Endodermal cell (in vitro differentiated cells): ENCODE measurements around the gene RTRAF. TPM values are rescaled to one million over a fixed set of nuclear protein-coding genes. Genes with fewer than 3 reads are reported as not detected.

Experiments
- DNase-seq: peaks from one replicate; pipeline ENCODE4 v3.0.0-alpha.2; 2017
- H3K27ac ChIP-seq: 2 replicates; pipeline ENCODE4 v1.5.1; 2013; ENCODE audit warnings: mild to moderate bottlenecking, low read depth, low read length, moderate library complexity
- H3K27me3 ChIP-seq: 2 replicates; pipeline ENCODE4 v1.6.1; 2013; ENCODE audit warnings: mild to moderate bottlenecking, low read length, moderate library complexity; ENCODE audit not compliant: insufficient read depth, control insufficient read depth, poor library complexity, severe bottlenecking
- H3K36me3 ChIP-seq: 2 replicates; pipeline ENCODE4 v1.7.0; 2013; ENCODE audit warnings: mild to moderate bottlenecking, low read length, moderate library complexity; ENCODE audit not compliant: control insufficient read depth, insufficient read depth
- H3K4me1 ChIP-seq: one replicate; pipeline ENCODE4 v1.7.0; 2013; ENCODE audit warnings: low read length; ENCODE audit not compliant: control insufficient read depth, insufficient read depth
- H3K4me3 ChIP-seq: 2 replicates; pipeline ENCODE4 v1.5.1; 2013; ENCODE audit warnings: mild to moderate bottlenecking, low read length, moderate library complexity
- H3K9ac ChIP-seq: 2 replicates; pipeline ENCODE4 v1.6.1; 2013; ENCODE audit warnings: mild to moderate bottlenecking, low read length, moderate library complexity; ENCODE audit not compliant: poor library complexity, severe bottlenecking; ENCODE audit errors: extremely low read depth
- H3K9me3 ChIP-seq: 2 replicates; pipeline ENCODE4 v1.6.1; 2013; ENCODE audit warnings: mild to moderate bottlenecking, low read length, moderate library complexity; ENCODE audit not compliant: control insufficient read depth
- H3K27ac Mint-ChIP-seq: 2 replicates; pipeline ENCODE4 v1.8.0; 2020; ENCODE audit warnings: mixed read lengths
- H3K27me3 Mint-ChIP-seq: 2 replicates; pipeline ENCODE4 v1.8.0; 2021; ENCODE audit warnings: mild to moderate bottlenecking, mixed read lengths; ENCODE audit not compliant: insufficient read depth
- H3K36me3 Mint-ChIP-seq: 2 replicates; pipeline ENCODE4 v1.8.0; 2020; ENCODE audit warnings: low read depth, mixed read lengths
- H3K4me1 Mint-ChIP-seq: 2 replicates; pipeline ENCODE4 v1.8.0; 2020; ENCODE audit warnings: mixed read lengths
- H3K4me3 Mint-ChIP-seq: 2 replicates; pipeline ENCODE4 v1.8.0; 2020; ENCODE audit warnings: mild to moderate bottlenecking, moderate library complexity, mixed read lengths
- H3K9me3 Mint-ChIP-seq: 2 replicates; pipeline ENCODE4 v1.8.0; 2020; ENCODE audit warnings: mild to moderate bottlenecking, mixed read lengths
- WGBS, 2 experiments: methylation state at CpG; one replicate each; pipeline versions ENCODE4 v1.1.5 to v1.1.7; 2013; ENCODE audit warnings: missing lambda C conversion rate in 2 of 2, mixed read lengths in 1 of 2; ENCODE audit not compliant: insufficient coverage in 1 of 2, insufficient read length in 1 of 2; 5-methylcytosine and 5-hydroxymethylcytosine counted together
- total RNA-seq, 2 donors: library from RNA; stranded (reverse); fragmentation: NEBNext Ultra II Directional in 1 of 2; extraction: Animal tissue kit (Norgen Biotek cat#: 25700) in 1 of 2; gene quantifications; 2 replicates in 1 of 2; 3 replicates in 1 of 2; pipeline ENCODE4 v1.2.1, GENCODE V29; 2021
- TF ChIP-seq, protein P1 (sequence below): fragments of 200-600 bp; sonication (generic); conservative IDR thresholded peaks from 2 replicates; pipeline ENCODE4 v1.5.0; 2021; ENCODE audit warnings: antibody characterized with exemption, mild to moderate bottlenecking

RTRAF gene
- total RNA-seq, 2 donors from 2014 or later = 284 to 307 TPM

DNA sequence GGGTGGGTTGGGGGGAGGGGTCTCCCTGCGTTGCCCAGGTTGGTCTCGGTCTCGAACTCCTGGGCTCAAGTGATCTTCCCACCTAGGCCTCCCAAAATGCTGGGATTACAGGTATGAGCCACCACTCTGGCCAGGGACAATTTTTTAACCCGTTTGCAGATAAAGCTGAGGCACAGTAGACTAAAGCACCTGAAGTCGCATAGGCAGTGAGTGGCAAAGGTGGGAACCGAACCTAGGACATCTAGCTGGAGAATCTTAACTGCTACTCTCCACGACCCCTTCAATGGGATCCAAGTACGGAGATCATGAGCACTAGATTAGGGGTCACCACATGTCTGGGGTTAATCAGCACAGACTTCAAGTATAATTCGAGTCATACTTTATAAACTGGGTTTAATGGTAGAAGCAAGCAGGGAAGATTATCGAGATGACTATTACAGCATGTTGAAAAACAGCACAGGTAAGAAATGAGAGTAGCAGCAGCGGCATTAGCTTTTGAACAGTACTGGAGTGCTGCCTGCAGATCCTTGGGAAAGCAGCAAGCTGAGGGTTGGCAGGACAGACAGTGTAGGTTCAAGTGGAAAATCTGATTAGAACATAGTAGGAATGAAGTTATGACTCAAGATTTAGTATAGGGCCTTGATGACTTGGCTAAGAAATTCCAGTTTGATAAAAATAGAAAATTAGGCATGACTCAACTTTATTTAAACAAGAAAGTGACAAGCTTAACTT, 55.6 kb downstream of the RTRAF start:
- Mint-ChIP-seq H3K4me3 (no peak overlapping the region), H3K27ac (no peak overlapping the region), H3K36me3 (no peaks in the 10 kb centered on the region), H3K27me3 (no peaks in the 10 kb centered on the region), H3K9me3 (no peaks in the 10 kb centered on the region), H3K4me1 (peaks cover 13% of the 10 kb centered on the region)
- H3K36me3 ChIP-seq = no peaks in the 10 kb centered on the region
- DNase-seq = no peak
- no peaks in the 10 kb centered on the region for H3K27me3 ChIP-seq
- no peak overlapping the region for H3K27ac ChIP-seq
- no peaks in the 10 kb centered on the region for H3K9me3 ChIP-seq
- H3K9ac ChIP-seq = no peak overlapping the region
- 85 to 87% methylated on average over 9 to 11 of the region's 11 CpGs for WGBS, 2 experiments
- TF ChIP-seq, protein P1, sequence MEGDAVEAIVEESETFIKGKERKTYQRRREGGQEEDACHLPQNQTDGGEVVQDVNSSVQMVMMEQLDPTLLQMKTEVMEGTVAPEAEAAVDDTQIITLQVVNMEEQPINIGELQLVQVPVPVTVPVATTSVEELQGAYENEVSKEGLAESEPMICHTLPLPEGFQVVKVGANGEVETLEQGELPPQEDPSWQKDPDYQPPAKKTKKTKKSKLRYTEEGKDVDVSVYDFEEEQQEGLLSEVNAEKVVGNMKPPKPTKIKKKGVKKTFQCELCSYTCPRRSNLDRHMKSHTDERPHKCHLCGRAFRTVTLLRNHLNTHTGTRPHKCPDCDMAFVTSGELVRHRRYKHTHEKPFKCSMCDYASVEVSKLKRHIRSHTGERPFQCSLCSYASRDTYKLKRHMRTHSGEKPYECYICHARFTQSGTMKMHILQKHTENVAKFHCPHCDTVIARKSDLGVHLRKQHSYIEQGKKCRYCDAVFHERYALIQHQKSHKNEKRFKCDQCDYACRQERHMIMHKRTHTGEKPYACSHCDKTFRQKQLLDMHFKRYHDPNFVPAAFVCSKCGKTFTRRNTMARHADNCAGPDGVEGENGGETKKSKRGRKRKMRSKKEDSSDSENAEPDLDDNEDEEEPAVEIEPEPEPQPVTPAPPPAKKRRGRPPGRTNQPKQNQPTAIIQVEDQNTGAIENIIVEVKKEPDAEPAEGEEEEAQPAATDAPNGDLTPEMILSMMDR = no peak
- no peak overlapping the region for H3K4me3 ChIP-seq
- peaks cover 5% of the 10 kb centered on the region for H3K4me1 ChIP-seq

DNA sequence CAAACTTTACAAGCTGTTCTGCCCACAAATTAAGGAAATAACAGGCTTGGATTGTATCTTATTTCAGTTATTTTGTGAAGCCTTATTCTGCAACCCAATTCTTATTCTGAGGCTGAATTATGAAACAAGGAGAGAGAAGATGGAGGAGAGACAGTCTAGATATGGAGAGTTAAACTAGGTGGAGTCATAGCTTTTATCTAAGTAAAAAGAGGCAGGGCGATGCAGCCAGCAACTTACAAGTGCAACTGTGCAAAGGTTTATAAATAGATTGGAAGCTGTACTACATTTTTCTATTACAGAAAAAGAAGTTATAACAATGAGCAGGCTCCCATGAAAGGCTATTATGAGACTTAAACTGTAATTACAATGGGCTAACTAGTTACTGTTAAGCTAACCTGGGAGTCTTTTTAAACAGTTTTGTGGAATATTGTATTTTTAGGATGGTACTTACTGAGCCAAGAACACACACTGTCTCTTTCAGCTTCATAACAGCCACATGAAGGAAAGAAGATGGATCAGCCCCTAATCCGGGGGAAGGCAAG, 57.1 kb downstream of the RTRAF start:
- no peaks in the 10 kb centered on the region for H3K27me3 ChIP-seq
- H3K27ac ChIP-seq = no peak overlapping the region
- peaks cover 7% of the 10 kb centered on the region for H3K4me1 ChIP-seq
- 32 to 50% methylated on average over 2 of the region's 2 CpGs for WGBS, 2 experiments
- no peaks in the 10 kb centered on the region for H3K36me3 Mint-ChIP-seq
- H3K4me1 Mint-ChIP-seq = peaks cover 16% of the 10 kb centered on the region
- no peaks in the 10 kb centered on the region for H3K9me3 ChIP-seq
- H3K27ac Mint-ChIP-seq = no peak overlapping the region
- DNase-seq = no peak
- no peak overlapping the region for H3K4me3 Mint-ChIP-seq
- no peaks in the 10 kb centered on the region for H3K36me3 ChIP-seq
- TF ChIP-seq, protein P1 = no peak
- H3K27me3 Mint-ChIP-seq = no peaks in the 10 kb centered on the region
- H3K9ac ChIP-seq = no peak overlapping the region
- no peaks in the 10 kb centered on the region for H3K9me3 Mint-ChIP-seq
- H3K4me3 ChIP-seq = no peak overlapping the region

DNA sequence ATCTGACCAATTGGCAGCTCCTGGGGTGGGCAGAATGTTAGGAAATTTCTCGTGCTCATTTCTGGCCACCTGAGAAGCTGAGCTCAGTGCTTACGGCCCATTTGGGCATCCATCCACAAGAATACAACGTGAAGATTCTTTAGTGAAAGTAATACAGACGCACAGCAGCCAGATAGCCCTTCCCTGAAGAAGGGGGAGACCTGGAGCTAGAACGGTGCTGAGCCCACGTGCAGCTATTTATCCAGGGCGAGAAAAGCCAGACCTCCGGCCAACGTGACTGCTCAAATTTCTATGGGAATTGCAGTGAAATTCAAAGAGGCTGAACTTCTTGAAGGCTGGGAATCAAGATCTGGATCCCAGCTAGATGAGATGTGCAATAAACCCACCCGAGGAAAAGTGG, 58.8 kb downstream of the RTRAF start:
- Histone ChIP-seq H3K36me3 (no peaks in the 10 kb centered on the region), H3K9me3 (no peaks in the 10 kb centered on the region), H3K27ac (no peak overlapping the region), H3K27me3 (no peaks in the 10 kb centered on the region), H3K9ac (no peak overlapping the region), H3K4me1 (peaks cover 7% of the 10 kb centered on the region), H3K4me3 (no peak overlapping the region)
- Mint-ChIP-seq H3K27ac (no peak overlapping the region), H3K4me3 (no peak overlapping the region), H3K27me3 (no peaks in the 10 kb centered on the region), H3K36me3 (no peaks in the 10 kb centered on the region), H3K9me3 (no peaks in the 10 kb centered on the region), H3K4me1 (peaks cover 16% of the 10 kb centered on the region)
- TF ChIP-seq, protein P1 = no peak
- 91 to 92% methylated on average over 10 of the region's 10 CpGs for WGBS, 2 experiments
- no peak for DNase-seq
